GM12878 (cell line): Measurements from ENCODE around the gene RAF1.
"Not testable (repeated sequence)": the region's sequence is repeated elsewhere in the genome, so short reads cannot be mapped to it uniquely, and the experiment has no call there.

Experiments
- EP300 ChIP-seq, 2 experiments: fragments of 150-350 bp in 1 of 2; IDR thresholded peaks; 2 replicates each; pipeline ENCODE4 v1.6.1; 2011 to 2012; ENCODE audit warnings: low read depth in 2 of 2, low read length in 2 of 2, borderline replicate concordance in 1 of 2, improper control_type of control experiment in 1 of 2, inconsistent platforms in 1 of 2; ENCODE audit not compliant: control insufficient read depth in 1 of 2
- GATAD2B ChIP-seq: fragments of 450-650 bp; conservative IDR thresholded peaks from 2 replicates; pipeline ENCODE4 v1.6.1; 2017; ENCODE audit warnings: low read depth, mild to moderate bottlenecking, moderate library complexity
- MYC ChIP-seq: IDR thresholded peaks from 2 replicates; pipeline ENCODE4 v1.6.1; 2011; ENCODE audit warnings: mild to moderate bottlenecking, low read length, moderate library complexity, inconsistent platforms; ENCODE audit not compliant: insufficient read depth, insufficient replicate concordance, insufficient read length, severe bottlenecking
- POLR2A ChIP-seq: IDR thresholded peaks from 2 replicates; pipeline ENCODE4 v1.6.1; 2011; ENCODE audit warnings: low read depth, mild to moderate bottlenecking, low read length
- RB1 ChIP-seq: fragments of 450-650 bp; formaldehyde crosslinking; IDR thresholded peaks from 2 replicates; pipeline ENCODE4 v1.6.1; 2017; ENCODE audit warnings: mild to moderate bottlenecking, borderline replicate concordance
- SP1 ChIP-seq: IDR thresholded peaks from one replicate; pipeline ENCODE4 v1.6.1; 2011; ENCODE audit warnings: low read depth, low read length
- SUZ12 ChIP-seq: fragments of 200-600 bp; sonication (generic); IDR thresholded peaks from one replicate; pipeline ENCODE4 v1.6.1; 2018; ENCODE audit warnings: antibody characterized with exemption, mild to moderate bottlenecking; ENCODE audit not compliant: unreplicated experiment
- TBL1XR1 ChIP-seq: IDR thresholded peaks from 2 replicates; pipeline ENCODE4 v1.6.1; 2012; ENCODE audit warnings: low read depth, low read length, improper control_type of control experiment
- ZNF274 ChIP-seq: IDR thresholded peaks from one replicate; pipeline ENCODE4 v1.8.0; 2011; ENCODE audit not compliant: insufficient read length, insufficient read depth
- TF ChIP-seq, protein P1 (sequence below): fragments of 150-350 bp; IDR thresholded peaks from 2 replicates; pipeline ENCODE4 v1.6.1; 2014; ENCODE audit warnings: mild to moderate bottlenecking, low read depth, low read length
- TF ChIP-seq, protein P2 (sequence below): fragments of 450-650 bp; IDR thresholded peaks from 2 replicates; pipeline ENCODE4 v1.6.1; 2016; ENCODE audit warnings: mild to moderate bottlenecking, moderate library complexity, borderline replicate concordance

DNA sequence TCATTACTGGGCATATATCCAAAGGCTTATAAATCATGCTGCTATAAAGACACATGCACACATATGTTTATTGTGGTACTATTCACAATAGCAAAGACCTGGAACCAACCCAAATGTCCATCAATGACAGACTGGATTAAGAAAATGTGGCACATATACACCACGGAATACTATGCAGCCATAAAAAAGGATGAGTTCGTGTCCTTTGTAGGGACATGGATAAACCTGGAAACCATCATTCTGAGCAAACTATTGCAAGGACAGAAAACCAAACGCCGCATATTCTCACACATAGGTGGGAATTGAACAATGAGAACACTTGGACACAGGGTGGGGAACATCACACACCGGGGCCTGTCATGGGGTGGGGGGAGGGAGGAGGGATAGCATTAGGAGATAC, 23.1 kb downstream of the RAF1 start:
- TF ChIP-seq, protein P1, sequence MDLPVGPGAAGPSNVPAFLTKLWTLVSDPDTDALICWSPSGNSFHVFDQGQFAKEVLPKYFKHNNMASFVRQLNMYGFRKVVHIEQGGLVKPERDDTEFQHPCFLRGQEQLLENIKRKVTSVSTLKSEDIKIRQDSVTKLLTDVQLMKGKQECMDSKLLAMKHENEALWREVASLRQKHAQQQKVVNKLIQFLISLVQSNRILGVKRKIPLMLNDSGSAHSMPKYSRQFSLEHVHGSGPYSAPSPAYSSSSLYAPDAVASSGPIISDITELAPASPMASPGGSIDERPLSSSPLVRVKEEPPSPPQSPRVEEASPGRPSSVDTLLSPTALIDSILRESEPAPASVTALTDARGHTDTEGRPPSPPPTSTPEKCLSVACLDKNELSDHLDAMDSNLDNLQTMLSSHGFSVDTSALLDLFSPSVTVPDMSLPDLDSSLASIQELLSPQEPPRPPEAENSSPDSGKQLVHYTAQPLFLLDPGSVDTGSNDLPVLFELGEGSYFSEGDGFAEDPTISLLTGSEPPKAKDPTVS = not testable (repeated sequence)
- not testable (repeated sequence) for TF ChIP-seq POLR2A; SUZ12; EP300 (IDR thresholded peaks at IDR 0.05; ENCODE audit: borderline replicate concordance in 1 of 2, control insufficient read depth in 1 of 2, low read depth in 2 of 2, low read length in 2 of 2); RB1; MYC; ZNF274; TBL1XR1; GATAD2B; SP1
- TF ChIP-seq, protein P2, sequence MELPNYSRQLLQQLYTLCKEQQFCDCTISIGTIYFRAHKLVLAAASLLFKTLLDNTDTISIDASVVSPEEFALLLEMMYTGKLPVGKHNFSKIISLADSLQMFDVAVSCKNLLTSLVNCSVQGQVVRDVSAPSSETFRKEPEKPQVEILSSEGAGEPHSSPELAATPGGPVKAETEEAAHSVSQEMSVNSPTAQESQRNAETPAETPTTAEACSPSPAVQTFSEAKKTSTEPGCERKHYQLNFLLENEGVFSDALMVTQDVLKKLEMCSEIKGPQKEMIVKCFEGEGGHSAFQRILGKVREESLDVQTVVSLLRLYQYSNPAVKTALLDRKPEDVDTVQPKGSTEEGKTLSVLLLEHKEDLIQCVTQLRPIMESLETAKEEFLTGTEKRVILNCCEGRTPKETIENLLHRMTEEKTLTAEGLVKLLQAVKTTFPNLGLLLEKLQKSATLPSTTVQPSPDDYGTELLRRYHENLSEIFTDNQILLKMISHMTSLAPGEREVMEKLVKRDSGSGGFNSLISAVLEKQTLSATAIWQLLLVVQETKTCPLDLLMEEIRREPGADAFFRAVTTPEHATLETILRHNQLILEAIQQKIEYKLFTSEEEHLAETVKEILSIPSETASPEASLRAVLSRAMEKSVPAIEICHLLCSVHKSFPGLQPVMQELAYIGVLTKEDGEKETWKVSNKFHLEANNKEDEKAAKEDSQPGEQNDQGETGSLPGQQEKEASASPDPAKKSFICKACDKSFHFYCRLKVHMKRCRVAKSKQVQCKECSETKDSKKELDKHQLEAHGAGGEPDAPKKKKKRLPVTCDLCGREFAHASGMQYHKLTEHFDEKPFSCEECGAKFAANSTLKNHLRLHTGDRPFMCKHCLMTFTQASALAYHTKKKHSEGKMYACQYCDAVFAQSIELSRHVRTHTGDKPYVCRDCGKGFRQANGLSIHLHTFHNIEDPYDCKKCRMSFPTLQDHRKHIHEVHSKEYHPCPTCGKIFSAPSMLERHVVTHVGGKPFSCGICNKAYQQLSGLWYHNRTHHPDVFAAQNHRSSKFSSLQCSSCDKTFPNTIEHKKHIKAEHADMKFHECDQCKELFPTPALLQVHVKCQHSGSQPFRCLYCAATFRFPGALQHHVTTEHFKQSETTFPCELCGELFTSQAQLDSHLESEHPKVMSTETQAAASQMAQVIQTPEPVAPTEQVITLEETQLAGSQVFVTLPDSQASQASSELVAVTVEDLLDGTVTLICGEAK = not testable (repeated sequence)
